ENCODE measurements around the gene SORCS2.

DNA sequence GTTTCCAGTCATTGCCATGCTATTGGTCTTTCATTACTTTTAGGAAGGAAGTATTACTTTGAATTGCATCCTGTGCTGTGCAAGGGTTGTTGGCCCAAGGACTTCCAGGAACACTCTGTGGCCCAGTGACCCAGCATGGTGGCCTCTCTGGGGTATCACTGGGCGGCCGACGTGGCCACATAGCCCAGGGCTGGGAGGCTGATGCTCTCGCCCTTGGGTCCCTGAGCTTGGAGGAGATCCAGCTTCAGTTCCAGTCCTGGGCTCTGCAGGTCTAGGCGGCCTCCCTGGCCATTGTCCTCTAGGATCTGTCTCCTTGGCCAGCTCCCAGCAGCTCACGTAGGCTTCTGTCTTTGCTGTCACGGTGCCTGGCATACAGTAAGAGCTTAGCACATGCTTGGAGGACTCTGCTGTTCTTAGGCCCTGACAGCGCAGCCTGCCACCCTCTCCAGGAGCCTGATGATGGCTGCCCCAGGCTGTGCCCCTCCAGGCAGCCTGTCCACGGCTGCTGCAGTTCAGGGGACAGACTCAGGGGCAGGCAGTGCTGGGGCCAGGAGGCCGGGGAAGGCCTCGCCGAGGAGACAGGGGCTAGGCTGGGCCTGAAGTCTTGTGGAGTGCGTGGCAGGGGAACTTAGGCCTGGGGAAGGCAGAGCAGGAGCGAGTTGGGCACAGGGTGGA, 42.2 kb downstream of the SORCS2 start:
- TF ChIP-seq ZNF600 (tag by site-specific recombination; IDR thresholded peaks at IDR 0.05), result no peak
- TF ChIP-seq ZNF274 (IDR thresholded peaks at IDR 0.05; ENCODE audit: low read length), result no peak
- no peak for TF ChIP-seq ZNF274 (tag by site-specific recombination; IDR thresholded peaks at IDR 0.05; ENCODE audit: borderline replicate concordance)
- TF ChIP-seq, protein P1, sequence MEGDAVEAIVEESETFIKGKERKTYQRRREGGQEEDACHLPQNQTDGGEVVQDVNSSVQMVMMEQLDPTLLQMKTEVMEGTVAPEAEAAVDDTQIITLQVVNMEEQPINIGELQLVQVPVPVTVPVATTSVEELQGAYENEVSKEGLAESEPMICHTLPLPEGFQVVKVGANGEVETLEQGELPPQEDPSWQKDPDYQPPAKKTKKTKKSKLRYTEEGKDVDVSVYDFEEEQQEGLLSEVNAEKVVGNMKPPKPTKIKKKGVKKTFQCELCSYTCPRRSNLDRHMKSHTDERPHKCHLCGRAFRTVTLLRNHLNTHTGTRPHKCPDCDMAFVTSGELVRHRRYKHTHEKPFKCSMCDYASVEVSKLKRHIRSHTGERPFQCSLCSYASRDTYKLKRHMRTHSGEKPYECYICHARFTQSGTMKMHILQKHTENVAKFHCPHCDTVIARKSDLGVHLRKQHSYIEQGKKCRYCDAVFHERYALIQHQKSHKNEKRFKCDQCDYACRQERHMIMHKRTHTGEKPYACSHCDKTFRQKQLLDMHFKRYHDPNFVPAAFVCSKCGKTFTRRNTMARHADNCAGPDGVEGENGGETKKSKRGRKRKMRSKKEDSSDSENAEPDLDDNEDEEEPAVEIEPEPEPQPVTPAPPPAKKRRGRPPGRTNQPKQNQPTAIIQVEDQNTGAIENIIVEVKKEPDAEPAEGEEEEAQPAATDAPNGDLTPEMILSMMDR (tag by site-specific recombination; IDR thresholded peaks at IDR 0.05), result no peak
- TF ChIP-seq ZNF473 (tag by site-specific recombination; IDR thresholded peaks at IDR 0.05), result no peak
- TF ChIP-seq, protein P2, sequence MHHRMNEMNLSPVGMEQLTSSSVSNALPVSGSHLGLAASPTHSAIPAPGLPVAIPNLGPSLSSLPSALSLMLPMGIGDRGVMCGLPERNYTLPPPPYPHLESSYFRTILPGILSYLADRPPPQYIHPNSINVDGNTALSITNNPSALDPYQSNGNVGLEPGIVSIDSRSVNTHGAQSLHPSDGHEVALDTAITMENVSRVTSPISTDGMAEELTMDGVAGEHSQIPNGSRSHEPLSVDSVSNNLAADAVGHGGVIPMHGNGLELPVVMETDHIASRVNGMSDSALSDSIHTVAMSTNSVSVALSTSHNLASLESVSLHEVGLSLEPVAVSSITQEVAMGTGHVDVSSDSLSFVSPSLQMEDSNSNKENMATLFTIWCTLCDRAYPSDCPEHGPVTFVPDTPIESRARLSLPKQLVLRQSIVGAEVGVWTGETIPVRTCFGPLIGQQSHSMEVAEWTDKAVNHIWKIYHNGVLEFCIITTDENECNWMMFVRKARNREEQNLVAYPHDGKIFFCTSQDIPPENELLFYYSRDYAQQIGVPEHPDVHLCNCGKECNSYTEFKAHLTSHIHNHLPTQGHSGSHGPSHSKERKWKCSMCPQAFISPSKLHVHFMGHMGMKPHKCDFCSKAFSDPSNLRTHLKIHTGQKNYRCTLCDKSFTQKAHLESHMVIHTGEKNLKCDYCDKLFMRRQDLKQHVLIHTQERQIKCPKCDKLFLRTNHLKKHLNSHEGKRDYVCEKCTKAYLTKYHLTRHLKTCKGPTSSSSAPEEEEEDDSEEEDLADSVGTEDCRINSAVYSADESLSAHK (tag by site-specific recombination; IDR thresholded peaks at IDR 0.05), result no peak
- TF ChIP-seq, protein P3, sequence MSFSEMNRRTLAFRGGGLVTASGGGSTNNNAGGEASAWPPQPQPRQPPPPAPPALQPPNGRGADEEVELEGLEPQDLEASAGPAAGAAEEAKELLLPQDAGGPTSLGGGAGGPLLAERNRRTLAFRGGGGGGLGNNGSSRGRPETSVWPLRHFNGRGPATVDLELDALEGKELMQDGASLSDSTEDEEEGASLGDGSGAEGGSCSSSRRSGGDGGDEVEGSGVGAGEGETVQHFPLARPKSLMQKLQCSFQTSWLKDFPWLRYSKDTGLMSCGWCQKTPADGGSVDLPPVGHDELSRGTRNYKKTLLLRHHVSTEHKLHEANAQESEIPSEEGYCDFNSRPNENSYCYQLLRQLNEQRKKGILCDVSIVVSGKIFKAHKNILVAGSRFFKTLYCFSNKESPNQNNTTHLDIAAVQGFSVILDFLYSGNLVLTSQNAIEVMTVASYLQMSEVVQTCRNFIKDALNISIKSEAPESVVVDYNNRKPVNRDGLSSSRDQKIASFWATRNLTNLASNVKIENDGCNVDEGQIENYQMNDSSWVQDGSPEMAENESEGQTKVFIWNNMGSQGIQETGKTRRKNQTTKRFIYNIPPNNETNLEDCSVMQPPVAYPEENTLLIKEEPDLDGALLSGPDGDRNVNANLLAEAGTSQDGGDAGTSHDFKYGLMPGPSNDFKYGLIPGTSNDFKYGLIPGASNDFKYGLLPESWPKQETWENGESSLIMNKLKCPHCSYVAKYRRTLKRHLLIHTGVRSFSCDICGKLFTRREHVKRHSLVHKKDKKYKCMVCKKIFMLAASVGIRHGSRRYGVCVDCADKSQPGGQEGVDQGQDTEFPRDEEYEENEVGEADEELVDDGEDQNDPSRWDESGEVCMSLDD (tag by site-specific recombination; IDR thresholded peaks at IDR 0.05), result no peak
- TF ChIP-seq ZNF677 (tag by site-specific recombination; IDR thresholded peaks at IDR 0.05), result no peak
- no peak for TF ChIP-seq ZNF354C (tag by site-specific recombination; IDR thresholded peaks at IDR 0.05; ENCODE audit: borderline replicate concordance, low read depth)
- TF ChIP-seq, protein P4, sequence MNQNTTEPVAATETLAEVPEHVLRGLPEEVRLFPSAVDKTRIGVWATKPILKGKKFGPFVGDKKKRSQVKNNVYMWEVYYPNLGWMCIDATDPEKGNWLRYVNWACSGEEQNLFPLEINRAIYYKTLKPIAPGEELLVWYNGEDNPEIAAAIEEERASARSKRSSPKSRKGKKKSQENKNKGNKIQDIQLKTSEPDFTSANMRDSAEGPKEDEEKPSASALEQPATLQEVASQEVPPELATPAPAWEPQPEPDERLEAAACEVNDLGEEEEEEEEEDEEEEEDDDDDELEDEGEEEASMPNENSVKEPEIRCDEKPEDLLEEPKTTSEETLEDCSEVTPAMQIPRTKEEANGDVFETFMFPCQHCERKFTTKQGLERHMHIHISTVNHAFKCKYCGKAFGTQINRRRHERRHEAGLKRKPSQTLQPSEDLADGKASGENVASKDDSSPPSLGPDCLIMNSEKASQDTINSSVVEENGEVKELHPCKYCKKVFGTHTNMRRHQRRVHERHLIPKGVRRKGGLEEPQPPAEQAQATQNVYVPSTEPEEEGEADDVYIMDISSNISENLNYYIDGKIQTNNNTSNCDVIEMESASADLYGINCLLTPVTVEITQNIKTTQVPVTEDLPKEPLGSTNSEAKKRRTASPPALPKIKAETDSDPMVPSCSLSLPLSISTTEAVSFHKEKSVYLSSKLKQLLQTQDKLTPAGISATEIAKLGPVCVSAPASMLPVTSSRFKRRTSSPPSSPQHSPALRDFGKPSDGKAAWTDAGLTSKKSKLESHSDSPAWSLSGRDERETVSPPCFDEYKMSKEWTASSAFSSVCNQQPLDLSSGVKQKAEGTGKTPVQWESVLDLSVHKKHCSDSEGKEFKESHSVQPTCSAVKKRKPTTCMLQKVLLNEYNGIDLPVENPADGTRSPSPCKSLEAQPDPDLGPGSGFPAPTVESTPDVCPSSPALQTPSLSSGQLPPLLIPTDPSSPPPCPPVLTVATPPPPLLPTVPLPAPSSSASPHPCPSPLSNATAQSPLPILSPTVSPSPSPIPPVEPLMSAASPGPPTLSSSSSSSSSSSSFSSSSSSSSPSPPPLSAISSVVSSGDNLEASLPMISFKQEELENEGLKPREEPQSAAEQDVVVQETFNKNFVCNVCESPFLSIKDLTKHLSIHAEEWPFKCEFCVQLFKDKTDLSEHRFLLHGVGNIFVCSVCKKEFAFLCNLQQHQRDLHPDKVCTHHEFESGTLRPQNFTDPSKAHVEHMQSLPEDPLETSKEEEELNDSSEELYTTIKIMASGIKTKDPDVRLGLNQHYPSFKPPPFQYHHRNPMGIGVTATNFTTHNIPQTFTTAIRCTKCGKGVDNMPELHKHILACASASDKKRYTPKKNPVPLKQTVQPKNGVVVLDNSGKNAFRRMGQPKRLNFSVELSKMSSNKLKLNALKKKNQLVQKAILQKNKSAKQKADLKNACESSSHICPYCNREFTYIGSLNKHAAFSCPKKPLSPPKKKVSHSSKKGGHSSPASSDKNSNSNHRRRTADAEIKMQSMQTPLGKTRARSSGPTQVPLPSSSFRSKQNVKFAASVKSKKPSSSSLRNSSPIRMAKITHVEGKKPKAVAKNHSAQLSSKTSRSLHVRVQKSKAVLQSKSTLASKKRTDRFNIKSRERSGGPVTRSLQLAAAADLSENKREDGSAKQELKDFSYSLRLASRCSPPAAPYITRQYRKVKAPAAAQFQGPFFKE (tag by site-specific recombination; IDR thresholded peaks at IDR 0.05; ENCODE audit: borderline replicate concordance), result no peak
- TF ChIP-seq ZNF623 (tag by site-specific recombination; IDR thresholded peaks at IDR 0.05), result no peak
- no peak for TF ChIP-seq BCL11A (tag by site-specific recombination; IDR thresholded peaks at IDR 0.05; ENCODE audit: low read depth)

All from HEK293 (cell line).